H1 (cell line): ENCODE data around the gene NOP9. TPM values are rescaled to one million over a fixed set of nuclear protein-coding genes. Genes with fewer than 3 reads are reported as not detected.
A peak's percentile ranks its signal among the peaks of the same experiment; 100 is the strongest.

ENCODE experiments used
- CTCF ChIA-PET: fragments of 300-600 bp; sonication (Branson Sonifier 250); formaldehyde crosslinking; loops from one replicate; lab custom pipeline; 2021; ENCODE audit not compliant: partially characterized antibody; lab: Charles Lee
- POLR2A ChIA-PET: fragments of 300-600 bp; sonication (Branson Sonifier 250); formaldehyde crosslinking; loops from one replicate; lab custom pipeline; 2021; ENCODE audit warnings: inconsistent platforms; ENCODE audit not compliant: partially characterized antibody; lab: Charles Lee
- DNase-seq, 2 experiments: peaks; one replicate each; pipeline versions ENCODE4 v3.0.0 to v3.0.0-alpha.2; 2010 to 2022; ENCODE audit warnings: low spot score in 2 of 2, low read depth in 1 of 2, mixed read lengths in 1 of 2
- FAIRE-seq: peaks from 2 replicates; lab custom pipeline; 2011; peaks lifted over from hg19 to GRCh38; lab: Jason Lieb, UNC
- H2AFZ ChIP-seq: 2 replicates; pipeline ENCODE4 v1.8.1; 2012; ENCODE audit warnings: low read length, inconsistent platforms
- H2AK5ac ChIP-seq: 2 replicates; pipeline ENCODE4 v1.6.1; 2013; ENCODE audit warnings: low read depth, low read length
- H2BK120ac ChIP-seq: replicated peaks from 2 replicates; pipeline ENCODE3; 2013; ENCODE audit warnings: low read depth, low read length, inconsistent platforms
- H2BK12ac ChIP-seq: 2 replicates; pipeline ENCODE4 v1.6.1; 2013; ENCODE audit warnings: low read depth, low read length
- H2BK15ac ChIP-seq: 2 replicates; pipeline ENCODE4 v1.6.1; 2013; ENCODE audit warnings: low read length
- H2BK20ac ChIP-seq: 2 replicates; pipeline ENCODE4 v1.6.1; 2013; ENCODE audit warnings: low read length
- H2BK5ac ChIP-seq: 2 replicates; pipeline ENCODE4 v1.6.1; 2013; ENCODE audit warnings: low read depth, low read length
- H3K14ac ChIP-seq: 2 replicates; pipeline ENCODE4 v1.6.1; 2013; ENCODE audit warnings: inconsistent platforms; ENCODE audit not compliant: insufficient read length
- H3K18ac ChIP-seq: 2 replicates; pipeline ENCODE4 v1.6.1; 2013; ENCODE audit warnings: low read length; ENCODE audit errors: extremely low read depth
- H3K23ac ChIP-seq: 2 replicates; pipeline ENCODE4 v1.6.1; 2013; ENCODE audit warnings: inconsistent platforms; ENCODE audit not compliant: insufficient read length
- H3K23me2 ChIP-seq: 2 replicates; pipeline ENCODE4 v1.6.1; 2013; ENCODE audit warnings: low read depth, low read length
- H3K27ac ChIP-seq: 2 replicates; pipeline ENCODE4 v1.6.1; 2011; ENCODE audit warnings: low read depth, low read length, inconsistent platforms
- H3K27me3 ChIP-seq, 4 experiments: replicated peaks in 1 of 4; 1 replicate in 1 of 4; 2 replicates in 3 of 4; pipeline versions ENCODE4 v1.6.1 to v1.8.1; 2011 to 2013; ENCODE audit warnings: low read length in 3 of 4, mild to moderate bottlenecking in 3 of 4, inconsistent platforms in 2 of 4, mixed read lengths in 2 of 4, moderate library complexity in 1 of 4; ENCODE audit not compliant: control insufficient read depth in 3 of 4, insufficient read depth in 3 of 4; ENCODE audit errors: extremely low read depth in 1 of 4
- H3K36me3 ChIP-seq, 4 experiments: 2 replicates each; pipeline versions ENCODE4 v1.6.1 to v1.8.1; 2011 to 2013; ENCODE audit warnings: mild to moderate bottlenecking in 4 of 4, low read length in 3 of 4, moderate library complexity in 2 of 4, control low read depth in 1 of 4, inconsistent platforms in 1 of 4; ENCODE audit not compliant: insufficient read depth in 4 of 4, control insufficient read depth in 2 of 4
- H3K4ac ChIP-seq: replicated peaks from 2 replicates; pipeline ENCODE3; 2013; ENCODE audit warnings: low read length, low read depth, mixed read lengths, inconsistent platforms; ENCODE audit not compliant: insufficient read length
- H3K4me1 ChIP-seq, 4 experiments: replicated peaks in 1 of 4; 1 replicate in 1 of 4; 2 replicates in 3 of 4; pipeline versions ENCODE4 v1.6.1 to v1.8.1; 2011 to 2013; ENCODE audit warnings: low read length in 3 of 4, inconsistent platforms in 2 of 4, mixed read lengths in 1 of 4; ENCODE audit not compliant: insufficient read depth in 4 of 4, control insufficient read depth in 3 of 4
- H3K4me2 ChIP-seq, 2 experiments: 2 replicates each; pipeline versions ENCODE4 v1.6.1 to v1.8.1; 2011 to 2013; ENCODE audit warnings: low read depth in 2 of 2, low read length in 2 of 2, control low read depth in 1 of 2, inconsistent platforms in 1 of 2, mild to moderate bottlenecking in 1 of 2; ENCODE audit not compliant: insufficient read depth in 1 of 2
- H3K4me3 ChIP-seq, 4 experiments: fragments of 200-600, 300-600 bp in 1 of 4; sonication (generic), shearing (Covaris generic), sonication (Bioruptor Twin) in 1 of 4; 2 replicates each; pipeline versions ENCODE4 v1.5.1 to v1.8.1; 2011 to 2016; ENCODE audit warnings: low read length in 4 of 4, low read depth in 3 of 4, control low read depth in 2 of 4, inconsistent platforms in 2 of 4, mild to moderate bottlenecking in 2 of 4, mixed read lengths in 1 of 4, moderate library complexity in 1 of 4; ENCODE audit not compliant: insufficient read depth in 2 of 4; ENCODE audit errors: extremely low read depth in 1 of 4
- H3K56ac ChIP-seq: replicated peaks from 2 replicates; pipeline ENCODE3; 2013; ENCODE audit warnings: low read depth, mild to moderate bottlenecking, mixed read lengths, low read length, inconsistent platforms; ENCODE audit not compliant: insufficient read length
- H3K79me1 ChIP-seq: 2 replicates; pipeline ENCODE4 v1.6.1; 2013; ENCODE audit warnings: low read depth, low read length, control low read depth
- H3K79me2 ChIP-seq, 2 experiments: 2 replicates each; pipeline versions ENCODE4 v1.6.1 to v1.8.1; 2012 to 2013; ENCODE audit warnings: low read length in 2 of 2, mild to moderate bottlenecking in 2 of 2, inconsistent platforms in 1 of 2; ENCODE audit not compliant: insufficient read depth in 2 of 2, control insufficient read depth in 1 of 2
- H3K9ac ChIP-seq, 4 experiments: replicated peaks in 1 of 4; 1 replicate in 1 of 4; 2 replicates in 3 of 4; pipeline versions ENCODE4 v1.6.1 to v1.8.1; 2011 to 2013; ENCODE audit warnings: low read depth in 3 of 4, low read length in 3 of 4, control low read depth in 2 of 4, mild to moderate bottlenecking in 2 of 4, moderate library complexity in 2 of 4, inconsistent platforms in 1 of 4; ENCODE audit errors: extremely low read depth in 1 of 4
- H3K9me3 ChIP-seq, 2 experiments: 2 replicates each; pipeline versions ENCODE4 v1.6.1 to v1.8.1; 2012 to 2013; ENCODE audit warnings: mild to moderate bottlenecking in 2 of 2, moderate library complexity in 2 of 2, control low read depth in 1 of 2, inconsistent platforms in 1 of 2, low read depth in 1 of 2, low read length in 1 of 2, mixed read lengths in 1 of 2; ENCODE audit not compliant: insufficient read depth in 2 of 2
- H4K20me1 ChIP-seq, 2 experiments: replicated peaks in 1 of 2; 2 replicates each; pipeline versions ENCODE3 to v1.8.1; 2011 to 2013; ENCODE audit warnings: inconsistent platforms in 2 of 2, low read length in 2 of 2, mild to moderate bottlenecking in 1 of 2; ENCODE audit not compliant: insufficient read depth in 2 of 2, control insufficient read depth in 1 of 2
- H4K5ac ChIP-seq: 2 replicates; pipeline ENCODE4 v1.6.1; 2013; ENCODE audit warnings: low read length, low read depth, mixed read lengths, inconsistent platforms; ENCODE audit not compliant: insufficient read length
- H4K8ac ChIP-seq: 2 replicates; pipeline ENCODE4 v1.8.0; 2013; ENCODE audit warnings: mild to moderate bottlenecking, moderate library complexity, low read length, inconsistent platforms; ENCODE audit not compliant: insufficient read depth; ENCODE audit errors: extremely low read depth
- H4K91ac ChIP-seq: replicated peaks from 2 replicates; pipeline ENCODE3; 2013; ENCODE audit warnings: low read length, mixed read lengths, inconsistent platforms; ENCODE audit not compliant: insufficient read length
- CBX5 ChIP-seq: fragments of 300-800, 300-1000 bp; sonication (generic); IDR thresholded peaks from 2 replicates; pipeline ENCODE4 v1.7.1; 2016; ENCODE audit warnings: antibody characterized with exemption, low read length, low read depth
- NANOG ChIP-seq: IDR thresholded peaks from 2 replicates; pipeline ENCODE4 v1.6.1; 2011; ENCODE audit warnings: low read length, low read depth, mild to moderate bottlenecking, inconsistent platforms; ENCODE audit not compliant: insufficient read depth, poor library complexity, severe bottlenecking
- SAP30 ChIP-seq: fragments of 300-600 bp; sonication (generic); IDR thresholded peaks from 2 replicates; pipeline ENCODE4 v1.7.1; 2012; ENCODE audit warnings: low read length, moderate library complexity, mild to moderate bottlenecking, inconsistent platforms; ENCODE audit not compliant: insufficient read depth, insufficient replicate concordance
- SIN3A ChIP-seq, 2 experiments: IDR thresholded peaks in 1 of 2; conservative IDR thresholded peaks in 1 of 2; 2 replicates each; pipeline ENCODE4 v1.6.1; 2011 to 2012; ENCODE audit warnings: low read length in 2 of 2, improper control_type of control experiment in 1 of 2, low read depth in 1 of 2, mild to moderate bottlenecking in 1 of 2
- SIX5 ChIP-seq: IDR thresholded peaks from 2 replicates; pipeline ENCODE4 v1.6.1; 2011; ENCODE audit warnings: mild to moderate bottlenecking, low read depth, low read length
- SUZ12 ChIP-seq: fragments of 200-600 bp; sonication (generic); IDR thresholded peaks from 2 replicates; pipeline ENCODE4 v1.6.1; 2012; ENCODE audit warnings: mild to moderate bottlenecking, inconsistent platforms, low read length, moderate library complexity, mixed read lengths
- YY1 ChIP-seq: IDR thresholded peaks from 2 replicates; pipeline ENCODE4 v1.6.1; 2011; ENCODE audit warnings: low read depth, mild to moderate bottlenecking, low read length
- WGBS, 2 experiments: shearing (Covaris generic) in 1 of 2; methylation state at CpG; one replicate each; pipeline versions ENCODE4 v1.1.6 to v1.1.7; 2013 to 2015; ENCODE audit warnings: low lambda C conversion rate in 2 of 2, mixed read lengths in 2 of 2, inconsistent platforms in 1 of 2, low coverage in 1 of 2, missing lambda C conversion rate in 1 of 2; ENCODE audit not compliant: insufficient replicate concordance in 2 of 2, insufficient coverage in 1 of 2, insufficient read length in 1 of 2; ENCODE audit errors: extremely low coverage in 1 of 2, missing lambda C conversion rate in 1 of 2; 5-methylcytosine and 5-hydroxymethylcytosine counted together
- polyA plus RNA-seq, 7 experiments: library from polyadenylated mRNA; depleted of rRNA in 3 of 7; stranded (reverse) in 5 of 7; unstranded in 2 of 7; fragments of >200 nt in 5 of 7; fragments of 200-250 nt in 2 of 7; gene quantifications; 1 replicate in 5 of 7; 2 replicates in 1 of 7; 4 replicates in 1 of 7; pipeline versions ENCODE4 v1.2.1 to v1.2.3, GENCODE V29; 2011 to 2013; ENCODE audit warnings: missing spikeins in 2 of 7, mixed read lengths in 2 of 7
- total RNA-seq: library from RNA; stranded (reverse); fragmentation: NEBNext Ultra II Directional; extraction: Animal tissue kit (Norgen Biotek cat#: 25700); gene quantifications from 2 replicates; pipeline ENCODE4 v1.2.1, GENCODE V29; 2021
- TF ChIP-seq, protein P1 (sequence below): IDR thresholded peaks from 2 replicates; pipeline ENCODE4 v1.6.1; 2012; ENCODE audit warnings: low read length, inconsistent platforms

The NOP9 gene
- total and polyA plus RNA-seq, 2 of the 8 experiments (the other 6 are each of a cell fraction or from before 2014, with no cell fraction given), result 17.8 to 34.8 TPM

DNA sequence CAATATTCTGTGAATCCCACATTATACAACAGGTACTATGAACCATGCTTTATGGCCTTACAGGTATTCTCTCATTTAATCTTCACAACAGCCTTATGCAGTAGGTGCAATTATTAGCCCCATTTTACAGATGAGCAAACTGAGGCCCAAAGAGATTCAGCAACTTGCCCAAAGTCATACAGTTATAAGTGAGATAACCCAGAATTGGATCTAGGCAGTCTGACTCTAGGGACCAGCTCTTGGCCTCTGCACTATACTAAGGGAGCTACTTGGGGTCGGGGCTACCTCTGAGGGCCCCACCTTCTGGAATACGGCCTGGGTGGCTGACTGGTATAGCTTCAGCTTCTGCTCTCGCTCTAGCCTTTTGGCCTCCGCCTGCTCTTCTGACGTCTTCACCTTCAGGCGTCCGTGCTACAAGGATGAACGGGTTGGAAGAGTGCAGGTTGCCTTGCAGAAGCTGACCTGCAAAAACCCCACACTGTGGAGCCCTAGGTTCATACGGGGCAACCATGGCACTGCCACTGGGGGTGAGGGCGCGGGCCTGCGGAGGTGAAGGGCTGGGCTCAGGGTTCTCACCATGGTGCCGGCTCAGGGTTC, 29.0 kb upstream of the NOP9 start:
- Histone ChIP-seq H3K27me3 (no peaks in the 10 kb centered on the region; a peak in 1 of 7 replicates), H3K14ac (no peak overlapping the region), H3K56ac (no peak overlapping the region), H4K8ac (no peak overlapping the region; the same call in 1 of the 2 replicates), H3K23ac (no peak overlapping the region), H3K27ac (no peak overlapping the region; the same call in 1 of the 2 replicates), H2BK15ac (no peak overlapping the region), H3K9me3 (no peaks in the 10 kb centered on the region), H3K4ac (no peak overlapping the region), H4K5ac (peak overlapping the region; percentile 23), H3K79me2 (no peaks in the 10 kb centered on the region), H3K18ac (no peak overlapping the region), H4K20me1 (peaks cover 0 to 2% of the 10 kb centered on the region in 2 experiments), H3K36me3 (no peaks in the 10 kb centered on the region; a peak in 3 of 8 replicates), H3K79me1 (no peaks in the 10 kb centered on the region), H2BK12ac (no peak overlapping the region), H3K4me2 (peak overlapping the region; percentile 55 to 97), H2BK120ac (no peak overlapping the region), H3K4me3 (peak overlapping the region; percentile 61 to 89 (median 82)), H3K9ac (no peak overlapping the region; a peak in 2 of 7 replicates), H2BK20ac (no peak overlapping the region), H4K91ac (no peak overlapping the region), H2AK5ac (no peak overlapping the region), H2AFZ (peak overlapping the region; percentile 36; the same call in 1 of the 2 replicates), H2BK5ac (peak overlapping the region; percentile 94; the same call in 1 of the 2 replicates), H3K23me2 (peaks cover 5% of the 10 kb centered on the region), H3K4me1 (peaks cover 0 to 4% (median 2%) of the 10 kb centered on the region in 4 experiments; a peak in 4 of 7 replicates)
- DNase-seq, result no peak
- 30% methylated on average over 13 of the region's 13 CpGs; no CpG with 5 or more reads in 1 of the 2 experiments for WGBS, 2 experiments
- ChIA-PET CTCF (interaction anchor here (0.6 to 8.6 kb wide), 20 partner anchors 9 to 214 kb away, joined by 3 to 94 read pairs (median 6); partner anchors contain the start of genes CIDEB, DHRS1, IRF9 and LTB4R2), POLR2A (interaction anchor here (0.8 to 3.8 kb wide), 30 partner anchors 9 to 286 kb away, joined by 3 to 26 read pairs (median 7); partner anchors contain the start of genes CHMP4A, CIDEB, DHRS1 and EMC9)
- FAIRE-seq, result no peak
- TF ChIP-seq, protein P1, sequence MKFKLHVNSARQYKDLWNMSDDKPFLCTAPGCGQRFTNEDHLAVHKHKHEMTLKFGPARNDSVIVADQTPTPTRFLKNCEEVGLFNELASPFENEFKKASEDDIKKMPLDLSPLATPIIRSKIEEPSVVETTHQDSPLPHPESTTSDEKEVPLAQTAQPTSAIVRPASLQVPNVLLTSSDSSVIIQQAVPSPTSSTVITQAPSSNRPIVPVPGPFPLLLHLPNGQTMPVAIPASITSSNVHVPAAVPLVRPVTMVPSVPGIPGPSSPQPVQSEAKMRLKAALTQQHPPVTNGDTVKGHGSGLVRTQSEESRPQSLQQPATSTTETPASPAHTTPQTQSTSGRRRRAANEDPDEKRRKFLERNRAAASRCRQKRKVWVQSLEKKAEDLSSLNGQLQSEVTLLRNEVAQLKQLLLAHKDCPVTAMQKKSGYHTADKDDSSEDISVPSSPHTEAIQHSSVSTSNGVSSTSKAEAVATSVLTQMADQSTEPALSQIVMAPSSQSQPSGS, result no peak
- no peak for TF ChIP-seq YY1
- no peak for TF ChIP-seq NANOG
- no peak for TF ChIP-seq CBX5
- TF ChIP-seq SIN3A (conservative IDR thresholded peaks at IDR 0.05 in 1 of 2, IDR thresholded peaks at IDR 0.05 in 1 of 2; ENCODE audit: low read depth in 1 of 2, low read length in 2 of 2), result no peak
- TF ChIP-seq SUZ12, result no peak
- TF ChIP-seq SIX5, result no peak
- TF ChIP-seq SAP30, result no peak
